H1 (cell line): ENCODE results near the gene THYN1. TPM values are rescaled to one million over a fixed set of nuclear protein-coding genes. Genes with fewer than 3 reads are reported as not detected.

Source experiments
- CEBPB ChIP-seq: IDR thresholded peaks from 2 replicates; pipeline ENCODE4 v1.6.1; 2012; ENCODE audit warnings: low read depth, low read length
- CHD2 ChIP-seq: IDR thresholded peaks from 2 replicates; pipeline ENCODE4 v1.6.1; 2012; ENCODE audit warnings: low read length, improper control_type of control experiment
- EP300 ChIP-seq, 2 experiments: IDR thresholded peaks; 1 replicate in 1 of 2; 2 replicates in 1 of 2; pipeline ENCODE4 v1.6.1; 2011 to 2012; ENCODE audit warnings: low read depth in 2 of 2, low read length in 2 of 2, mild to moderate bottlenecking in 2 of 2, borderline replicate concordance in 1 of 2, inconsistent platforms in 1 of 2, moderate library complexity in 1 of 2
- HDAC2 ChIP-seq, 2 experiments: fragments of 300-600 bp in 1 of 2; sonication (generic) in 1 of 2; IDR thresholded peaks; 2 replicates each; pipeline ENCODE4 v1.6.1; 2011 to 2012; ENCODE audit warnings: low read depth in 2 of 2, low read length in 2 of 2, mild to moderate bottlenecking in 2 of 2, moderate library complexity in 2 of 2, borderline replicate concordance in 1 of 2, inconsistent platforms in 1 of 2
- RAD21 ChIP-seq, 2 experiments: IDR thresholded peaks in 1 of 2; conservative IDR thresholded peaks in 1 of 2; 2 replicates each; pipeline ENCODE4 v1.6.1; 2011; ENCODE audit warnings: low read depth in 2 of 2, low read length in 2 of 2, improper control_type of control experiment in 1 of 2, inconsistent platforms in 1 of 2, mild to moderate bottlenecking in 1 of 2, moderate library complexity in 1 of 2
- SIX5 ChIP-seq: IDR thresholded peaks from 2 replicates; pipeline ENCODE4 v1.6.1; 2011; ENCODE audit warnings: mild to moderate bottlenecking, low read depth, low read length
- polyA plus RNA-seq, 7 experiments: library from polyadenylated mRNA; depleted of rRNA in 3 of 7; stranded (reverse) in 5 of 7; unstranded in 2 of 7; fragments of >200 nt in 5 of 7; fragments of 200-250 nt in 2 of 7; gene quantifications; 1 replicate in 5 of 7; 2 replicates in 1 of 7; 4 replicates in 1 of 7; pipeline versions ENCODE4 v1.2.1 to v1.2.3, GENCODE V29; 2011 to 2013; ENCODE audit warnings: missing spikeins in 2 of 7, mixed read lengths in 2 of 7
- total RNA-seq: library from RNA; stranded (reverse); fragmentation: NEBNext Ultra II Directional; extraction: Animal tissue kit (Norgen Biotek cat#: 25700); gene quantifications from 2 replicates; pipeline ENCODE4 v1.2.1, GENCODE V29; 2021
- TF ChIP-seq, protein P1 (sequence below): IDR thresholded peaks from 2 replicates; pipeline ENCODE4 v1.6.1; 2012; ENCODE audit warnings: low read length, inconsistent platforms

The THYN1 gene
- total and polyA plus RNA-seq, 2 of the 8 experiments (the other 6 are each of a cell fraction or from before 2014, with no cell fraction given): 77.3 to 95.1 TPM

DNA sequence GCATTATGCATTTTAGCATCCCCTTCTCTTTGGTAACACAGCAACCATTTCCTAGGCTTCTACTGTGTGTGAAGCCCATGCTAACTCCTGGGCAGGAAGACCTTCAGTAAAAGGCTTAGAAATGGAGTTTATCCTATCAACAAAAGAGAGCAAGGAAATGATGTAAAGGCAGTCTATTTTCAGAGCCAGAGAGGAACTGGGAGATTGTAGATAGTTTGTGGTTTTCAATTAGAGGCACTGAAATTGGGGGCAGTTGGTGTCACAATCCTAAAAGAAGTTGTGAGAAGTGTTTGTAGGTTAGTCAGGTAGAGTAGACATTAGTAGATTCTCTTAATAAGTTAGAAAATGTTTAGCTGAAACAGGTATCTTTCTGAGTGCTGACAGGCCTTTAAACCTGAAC lies 7.4 kb upstream of the THYN1 start (continued):
- TF ChIP-seq HDAC2 (IDR thresholded peaks at IDR 0.05; ENCODE audit: borderline replicate concordance in 1 of 2, low read depth in 2 of 2, low read length in 2 of 2) (no peak), SIX5 (no peak), CEBPB (no peak), CHD2 (no peak), RAD21 (IDR thresholded peaks at IDR 0.05 in 1 of 2, conservative IDR thresholded peaks at IDR 0.05 in 1 of 2; ENCODE audit: low read depth in 2 of 2, low read length in 2 of 2) (no peak), EP300 (IDR thresholded peaks at IDR 0.05; ENCODE audit: borderline replicate concordance in 1 of 2, low read depth in 2 of 2, low read length in 2 of 2) (no peak)
- TF ChIP-seq, protein P1, sequence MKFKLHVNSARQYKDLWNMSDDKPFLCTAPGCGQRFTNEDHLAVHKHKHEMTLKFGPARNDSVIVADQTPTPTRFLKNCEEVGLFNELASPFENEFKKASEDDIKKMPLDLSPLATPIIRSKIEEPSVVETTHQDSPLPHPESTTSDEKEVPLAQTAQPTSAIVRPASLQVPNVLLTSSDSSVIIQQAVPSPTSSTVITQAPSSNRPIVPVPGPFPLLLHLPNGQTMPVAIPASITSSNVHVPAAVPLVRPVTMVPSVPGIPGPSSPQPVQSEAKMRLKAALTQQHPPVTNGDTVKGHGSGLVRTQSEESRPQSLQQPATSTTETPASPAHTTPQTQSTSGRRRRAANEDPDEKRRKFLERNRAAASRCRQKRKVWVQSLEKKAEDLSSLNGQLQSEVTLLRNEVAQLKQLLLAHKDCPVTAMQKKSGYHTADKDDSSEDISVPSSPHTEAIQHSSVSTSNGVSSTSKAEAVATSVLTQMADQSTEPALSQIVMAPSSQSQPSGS: no peak
